Measurements from ENCODE around the gene TUT4. TPM values are rescaled to one million over a fixed set of nuclear protein-coding genes. Genes with fewer than 3 reads are reported as not detected.

The TUT4 gene
- total RNA-seq, 3 donors from 2014 or later, result 44.2 to 85.3 (median 68.8) TPM

DNA sequence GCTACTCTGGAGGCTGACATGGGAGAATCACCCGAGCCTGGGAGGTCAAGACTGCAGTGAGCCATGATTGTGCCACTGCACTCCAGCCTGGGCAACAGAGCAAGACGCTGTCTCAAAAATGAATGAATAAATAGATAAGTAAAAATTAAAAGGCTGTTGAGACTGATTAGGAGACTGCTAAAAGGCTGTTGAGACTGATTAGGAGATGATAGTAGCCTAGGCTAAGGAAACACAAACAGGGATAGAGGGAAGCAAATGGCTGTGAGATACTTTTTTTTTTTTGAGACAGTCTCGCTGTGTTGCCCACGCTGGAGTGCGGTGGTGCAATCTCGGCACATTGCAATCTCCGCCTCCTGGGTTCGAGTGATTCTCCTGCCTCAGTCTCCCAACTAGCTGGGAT lies 120.1 kb downstream of the TUT4 start:
- no peaks in the 10 kb centered on the region for H3K9me3 ChIP-seq
- TF ChIP-seq POLR2A (IDR thresholded peaks at IDR 0.05) (no peak), POLR2AphosphoS5 (IDR thresholded peaks at IDR 0.05) (no peak)
- TF ChIP-seq, protein P1, sequence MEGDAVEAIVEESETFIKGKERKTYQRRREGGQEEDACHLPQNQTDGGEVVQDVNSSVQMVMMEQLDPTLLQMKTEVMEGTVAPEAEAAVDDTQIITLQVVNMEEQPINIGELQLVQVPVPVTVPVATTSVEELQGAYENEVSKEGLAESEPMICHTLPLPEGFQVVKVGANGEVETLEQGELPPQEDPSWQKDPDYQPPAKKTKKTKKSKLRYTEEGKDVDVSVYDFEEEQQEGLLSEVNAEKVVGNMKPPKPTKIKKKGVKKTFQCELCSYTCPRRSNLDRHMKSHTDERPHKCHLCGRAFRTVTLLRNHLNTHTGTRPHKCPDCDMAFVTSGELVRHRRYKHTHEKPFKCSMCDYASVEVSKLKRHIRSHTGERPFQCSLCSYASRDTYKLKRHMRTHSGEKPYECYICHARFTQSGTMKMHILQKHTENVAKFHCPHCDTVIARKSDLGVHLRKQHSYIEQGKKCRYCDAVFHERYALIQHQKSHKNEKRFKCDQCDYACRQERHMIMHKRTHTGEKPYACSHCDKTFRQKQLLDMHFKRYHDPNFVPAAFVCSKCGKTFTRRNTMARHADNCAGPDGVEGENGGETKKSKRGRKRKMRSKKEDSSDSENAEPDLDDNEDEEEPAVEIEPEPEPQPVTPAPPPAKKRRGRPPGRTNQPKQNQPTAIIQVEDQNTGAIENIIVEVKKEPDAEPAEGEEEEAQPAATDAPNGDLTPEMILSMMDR (IDR thresholded peaks at IDR 0.05), result no peak
- intact Hi-C loops (cut with DNase I; ENCODE audit: low total_unique reads), result no loop called here
- no peak for DNase-seq (ENCODE audit: low spot score in 2 of 2)
- H3K36me3 ChIP-seq, result no peaks in the 10 kb centered on the region
- H3K27me3 ChIP-seq, result no peaks in the 10 kb centered on the region
- H3K4me3 ChIP-seq, result no peak overlapping the region
- no peak overlapping the region for H3K27ac ChIP-seq
- no peaks in the 10 kb centered on the region for H3K4me1 ChIP-seq

DNA sequence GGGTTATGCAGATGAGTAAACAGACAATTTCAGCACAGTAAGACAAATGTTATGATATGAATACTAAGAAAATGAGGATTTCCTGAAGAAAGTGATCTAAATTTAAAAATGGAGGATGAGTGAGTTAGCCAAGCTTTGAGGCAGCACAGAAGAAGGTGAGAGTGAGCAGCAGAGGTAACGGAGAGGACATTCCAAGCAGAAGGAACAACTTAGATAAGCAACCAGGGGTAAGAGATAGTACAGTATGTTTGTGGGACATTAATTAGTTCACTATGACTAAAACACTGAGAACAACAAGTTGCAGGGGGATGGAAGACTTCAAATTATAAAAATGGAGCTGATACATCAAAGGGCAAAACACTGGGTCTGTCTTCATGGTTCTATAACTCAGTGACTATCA lies 125.7 kb downstream of the TUT4 start:
- Histone ChIP-seq H3K4me1 (no peaks in the 10 kb centered on the region), H3K27ac (no peak overlapping the region), H3K27me3 (no peaks in the 10 kb centered on the region), H3K36me3 (peaks cover 4% of the 10 kb centered on the region), H3K4me3 (no peak overlapping the region), H3K9me3 (no peaks in the 10 kb centered on the region)
- intact Hi-C loops (cut with DNase I; ENCODE audit: low total_unique reads), result no loop called here
- TF ChIP-seq POLR2A (IDR thresholded peaks at IDR 0.05), result no peak
- TF ChIP-seq, protein P1 (IDR thresholded peaks at IDR 0.05), result no peak
- no peak for TF ChIP-seq POLR2AphosphoS5 (IDR thresholded peaks at IDR 0.05)
- no peak for DNase-seq (ENCODE audit: low spot score in 2 of 2)

DNA sequence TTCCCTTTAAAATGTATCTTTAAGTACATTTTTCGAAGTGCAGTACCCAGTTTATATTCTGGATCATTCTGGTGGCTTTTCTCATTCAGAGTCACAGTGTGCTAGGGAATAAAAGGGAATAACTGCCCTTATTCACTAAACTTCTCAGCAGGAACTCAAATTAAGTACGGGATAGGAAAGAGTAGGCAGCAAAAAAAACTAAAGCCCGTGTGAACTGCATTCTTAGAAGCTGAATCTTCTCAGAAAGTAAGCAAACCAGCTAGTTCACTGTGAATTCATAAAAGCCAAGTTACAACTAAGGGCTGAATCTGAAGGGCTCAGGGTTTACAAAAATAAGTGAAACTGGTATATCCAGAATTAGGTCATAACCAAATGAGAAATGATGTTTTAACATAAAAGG lies 126.5 kb downstream of the TUT4 start:
- intact Hi-C loops (cut with DNase I; ENCODE audit: low total_unique reads), result no loop called here
- TF ChIP-seq POLR2A (IDR thresholded peaks at IDR 0.05), result no peak
- TF ChIP-seq POLR2AphosphoS5 (IDR thresholded peaks at IDR 0.05), result no peak
- TF ChIP-seq, protein P1 (IDR thresholded peaks at IDR 0.05), result no peak
- Histone ChIP-seq H3K9me3 (no peaks in the 10 kb centered on the region), H3K27me3 (no peaks in the 10 kb centered on the region), H3K4me3 (no peak overlapping the region), H3K36me3 (peaks cover 4% of the 10 kb centered on the region), H3K27ac (no peak overlapping the region), H3K4me1 (no peaks in the 10 kb centered on the region)
- no peak for DNase-seq (ENCODE audit: low spot score in 2 of 2)

DNA sequence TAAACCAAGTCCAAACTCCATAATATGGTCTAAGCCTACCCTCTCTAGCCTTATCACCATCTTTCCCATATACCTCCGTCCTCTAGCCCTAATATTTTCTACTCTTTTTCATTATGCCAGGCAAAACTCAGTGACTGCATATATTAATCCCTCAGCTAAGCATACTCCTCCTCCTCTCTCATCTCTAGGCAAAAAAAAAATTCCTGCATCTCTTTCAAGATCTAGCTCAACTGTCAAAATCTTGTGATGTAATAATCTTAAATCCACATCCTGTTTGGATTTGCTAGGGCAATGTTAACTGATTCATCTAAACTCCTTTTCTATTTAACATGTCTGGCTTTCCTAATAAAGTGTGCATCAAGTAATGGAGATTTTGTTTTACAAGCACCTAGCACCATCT lies 128.1 kb downstream of the TUT4 start:
- no peaks in the 10 kb centered on the region for H3K4me1 ChIP-seq
- H3K4me3 ChIP-seq, result no peak overlapping the region
- no peak for TF ChIP-seq POLR2A (IDR thresholded peaks at IDR 0.05)
- DNase-seq (ENCODE audit: low spot score in 2 of 2), result no peak
- H3K36me3 ChIP-seq, result peaks cover 4% of the 10 kb centered on the region
- H3K9me3 ChIP-seq, result no peaks in the 10 kb centered on the region
- no peak overlapping the region for H3K27ac ChIP-seq
- H3K27me3 ChIP-seq, result no peaks in the 10 kb centered on the region
- intact Hi-C loops (cut with DNase I; ENCODE audit: low total_unique reads), result no loop called here

DNA sequence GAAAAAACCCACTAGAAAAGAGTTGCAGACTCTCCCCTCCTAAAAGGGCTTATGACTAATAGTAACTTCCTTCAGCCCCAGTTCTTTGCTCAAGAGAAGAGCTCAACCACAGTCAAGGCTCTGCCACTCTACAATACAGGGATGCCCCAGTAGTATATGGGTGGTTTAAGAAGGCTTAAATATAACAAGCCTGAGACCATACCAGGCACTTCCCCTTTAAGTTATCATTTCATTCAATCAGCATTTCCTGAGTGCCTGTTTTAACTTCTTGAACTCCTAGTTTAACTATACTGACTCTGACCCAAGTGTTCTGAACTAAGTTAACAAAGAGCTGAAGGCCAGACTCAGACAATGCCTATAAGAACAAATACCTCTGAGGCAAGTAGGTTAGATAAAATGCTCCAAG lies 128.7 kb downstream of the TUT4 start:
- Histone ChIP-seq H3K4me1 (no peaks in the 10 kb centered on the region), H3K36me3 (peaks cover 4% of the 10 kb centered on the region)
- intact Hi-C loops (cut with DNase I; ENCODE audit: low total_unique reads), result no loop called here

More for the DNA sequence above, 128.7 kb downstream of the TUT4 start:
- DNase-seq (ENCODE audit: low spot score in 2 of 2), result no peak
- H3K4me3 ChIP-seq, result no peak overlapping the region
- H3K9me3 ChIP-seq, result no peaks in the 10 kb centered on the region
- TF ChIP-seq POLR2A (IDR thresholded peaks at IDR 0.05) (no peak), POLR2AphosphoS5 (IDR thresholded peaks at IDR 0.05) (no peak)
- TF ChIP-seq, protein P1 (IDR thresholded peaks at IDR 0.05), result no peak
- H3K27me3 ChIP-seq, result no peaks in the 10 kb centered on the region
- no peak overlapping the region for H3K27ac ChIP-seq

Measured in breast epithelium (tissue), 4 donors.